Sigmoid colon (tissue), 7 donors: Measurements from ENCODE around the gene TMEM207. TPM values are rescaled to one million over a fixed set of nuclear protein-coding genes. Genes with fewer than 3 reads are reported as not detected.

ENCODE experiments used
- DNase-seq: peaks from one replicate; pipeline ENCODE4 v3.0.0-alpha.2; 2019
- H3K27ac ChIP-seq, 4 donors: fragments of 200-600 bp; sonication (generic); one replicate each; pipeline ENCODE4 v1.5.1; 2016 to 2019; ENCODE audit warnings: mild to moderate bottlenecking in 1 of 4
- H3K27me3 ChIP-seq, 3 donors: fragments of 200-600 bp; sonication (generic); one replicate each; pipeline ENCODE4 v1.5.1; 2019; ENCODE audit warnings: mild to moderate bottlenecking in 1 of 3
- H3K36me3 ChIP-seq, 4 donors: fragments of 200-600 bp; sonication (generic); one replicate each; pipeline ENCODE4 v1.5.1; 2016 to 2019
- H3K4me1 ChIP-seq, 4 donors: fragments of 200-600 bp; sonication (generic); one replicate each; pipeline ENCODE4 v1.5.1; 2017 to 2019
- H3K4me3 ChIP-seq, 4 donors: fragments of 200-600 bp; sonication (generic); one replicate each; pipeline ENCODE4 v1.5.1; 2017 to 2019; ENCODE audit warnings: mild to moderate bottlenecking in 2 of 4, moderate library complexity in 1 of 4
- H3K9me3 ChIP-seq, 4 donors: fragments of 200-600 bp in 3 of 4; sonication (generic) in 3 of 4; one replicate each; pipeline versions ENCODE4 v1.5.1 to v1.6.1; 2013 to 2019
- EP300 ChIP-seq, 4 donors: sonication (generic); formaldehyde crosslinking; IDR thresholded peaks; one replicate each; pipeline ENCODE4 v1.6.1; 2017; ENCODE audit warnings: antibody characterized with exemption in 4 of 4
- POLR2A ChIP-seq, 2 donors: fragments of 450-650 bp; IDR thresholded peaks; one replicate each; pipeline ENCODE4 v1.6.1; 2016; ENCODE audit warnings: antibody characterized with exemption in 2 of 2, mild to moderate bottlenecking in 2 of 2, moderate library complexity in 2 of 2
- POLR2AphosphoS5 ChIP-seq, 4 donors: sonication (generic); formaldehyde crosslinking; IDR thresholded peaks; one replicate each; pipeline ENCODE4 v1.6.1; 2017; ENCODE audit warnings: antibody characterized with exemption in 4 of 4
- WGBS, 2 donors: extraction: QIAGEN DNeasy Blood & Tissue Kit; methylation state at CpG; one replicate each; pipeline ENCODE4 v1.1.7; 2013; 5-methylcytosine and 5-hydroxymethylcytosine counted together
- intact Hi-C: fragments of 100-400 bp; cut with DNase I; formaldehyde crosslinking; loops from one replicate; pipeline ENCODE4 v1.15.1; 2023
- polyA plus RNA-seq, 3 donors: library from polyadenylated mRNA; stranded (reverse); fragments of 200-250 nt; gene quantifications; one replicate each; pipeline ENCODE4 v1.2.3, GENCODE V29; 2013
- total RNA-seq, 4 donors: library from RNA; depleted of rRNA; stranded (reverse); fragments of >200 nt; gene quantifications; one replicate each; pipeline ENCODE4 v1.1.0, GENCODE V29; 2016
- TF ChIP-seq, protein P1 (sequence below), 4 experiments: fragments of 450-650 bp in 3 of 4; fragments of 200-600 bp in 1 of 4; IDR thresholded peaks; one replicate each; pipeline ENCODE4 v1.5.1; 2016 to 2019; ENCODE audit warnings: antibody characterized with exemption in 4 of 4, mild to moderate bottlenecking in 3 of 4, moderate library complexity in 2 of 4
- donor health status: healthy with polysubstance abuse.
- donor health status: Bipolar disorder and iron deficiency.
- donor health status: healthy.

The TMEM207 gene
- total and polyA plus RNA-seq, 7 donors, result not detected

DNA sequence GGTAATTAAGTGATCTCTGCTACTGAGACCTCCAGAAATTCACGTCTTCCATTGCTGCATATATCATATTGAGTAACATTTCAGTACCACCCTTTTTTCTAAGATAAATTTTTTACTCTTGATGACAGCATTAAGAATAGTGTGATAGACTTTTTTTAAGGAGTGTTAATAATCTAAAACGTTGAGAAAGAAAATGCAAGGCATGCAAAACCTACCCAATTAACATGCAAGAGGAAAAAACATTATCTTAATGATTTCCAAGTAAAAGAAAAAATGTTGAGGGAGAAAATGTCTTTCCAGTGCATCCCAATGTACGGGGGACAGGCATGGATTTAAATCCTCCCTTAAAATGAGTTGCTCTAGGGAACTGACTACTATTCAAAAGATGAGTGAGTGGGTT, 61.0 kb downstream of the TMEM207 start:
- WGBS, 2 donors, result 73 to 76% methylated on average over 3 of the region's 3 CpGs
- Histone ChIP-seq H3K27ac (no peak overlapping the region), H3K27me3 (no peaks in the 10 kb centered on the region), H3K4me1 (no peaks in the 10 kb centered on the region), H3K9me3 (no peaks in the 10 kb centered on the region), H3K4me3 (no peak overlapping the region), H3K36me3 (no peaks in the 10 kb centered on the region)
- TF ChIP-seq, protein P1, sequence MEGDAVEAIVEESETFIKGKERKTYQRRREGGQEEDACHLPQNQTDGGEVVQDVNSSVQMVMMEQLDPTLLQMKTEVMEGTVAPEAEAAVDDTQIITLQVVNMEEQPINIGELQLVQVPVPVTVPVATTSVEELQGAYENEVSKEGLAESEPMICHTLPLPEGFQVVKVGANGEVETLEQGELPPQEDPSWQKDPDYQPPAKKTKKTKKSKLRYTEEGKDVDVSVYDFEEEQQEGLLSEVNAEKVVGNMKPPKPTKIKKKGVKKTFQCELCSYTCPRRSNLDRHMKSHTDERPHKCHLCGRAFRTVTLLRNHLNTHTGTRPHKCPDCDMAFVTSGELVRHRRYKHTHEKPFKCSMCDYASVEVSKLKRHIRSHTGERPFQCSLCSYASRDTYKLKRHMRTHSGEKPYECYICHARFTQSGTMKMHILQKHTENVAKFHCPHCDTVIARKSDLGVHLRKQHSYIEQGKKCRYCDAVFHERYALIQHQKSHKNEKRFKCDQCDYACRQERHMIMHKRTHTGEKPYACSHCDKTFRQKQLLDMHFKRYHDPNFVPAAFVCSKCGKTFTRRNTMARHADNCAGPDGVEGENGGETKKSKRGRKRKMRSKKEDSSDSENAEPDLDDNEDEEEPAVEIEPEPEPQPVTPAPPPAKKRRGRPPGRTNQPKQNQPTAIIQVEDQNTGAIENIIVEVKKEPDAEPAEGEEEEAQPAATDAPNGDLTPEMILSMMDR (IDR thresholded peaks at IDR 0.05), result no peak
- intact Hi-C loops, result no loop called here
- no peak for DNase-seq

DNA sequence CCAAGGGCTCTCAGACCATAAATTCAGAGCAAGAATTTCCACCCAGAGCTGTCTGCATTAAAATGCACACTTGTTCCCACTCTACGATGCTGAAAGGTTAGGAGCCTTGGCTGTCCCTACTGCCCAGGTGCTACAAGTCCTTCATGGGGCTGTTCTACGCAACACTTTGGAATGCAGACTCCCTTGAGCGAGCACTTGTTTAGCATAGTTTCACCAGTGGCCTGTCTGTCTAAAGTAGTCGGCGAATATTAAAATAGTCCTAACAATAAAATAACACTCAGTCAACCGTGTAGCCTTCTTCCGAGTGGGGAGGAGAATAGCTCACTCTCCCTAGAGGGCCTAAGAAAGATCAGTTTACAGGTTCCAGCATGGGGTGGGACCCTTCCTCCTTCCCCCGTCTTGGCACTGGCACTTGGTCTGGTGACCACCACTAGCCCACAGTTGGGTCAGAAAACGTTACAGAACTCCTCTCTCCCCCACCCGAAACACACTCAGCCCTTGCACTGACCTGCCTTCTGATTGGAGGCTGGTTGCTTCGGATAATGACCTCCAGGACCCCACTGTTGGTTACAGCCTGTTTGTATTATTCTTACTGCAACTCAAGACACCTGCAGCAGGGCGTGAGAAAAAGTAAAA, 62.0 kb downstream of the TMEM207 start, which contains the start of gene CLDN16:
Gene CLDN16 (plus strand): TSS at position 586 of the 636 bp plus-strand sequence. CDS start 167 bp downstream, outside the sequence.
- intact Hi-C loops, result no loop called here
- no peak for TF ChIP-seq POLR2AphosphoS5 (IDR thresholded peaks at IDR 0.05)
- TF ChIP-seq EP300 (IDR thresholded peaks at IDR 0.05), result no peak
- TF ChIP-seq, protein P1 (IDR thresholded peaks at IDR 0.05), result no peak
- TF ChIP-seq POLR2A (IDR thresholded peaks at IDR 0.05), result no peak
- Histone ChIP-seq H3K27me3 (no peaks in the 10 kb centered on the region), H3K36me3 (no peaks in the 10 kb centered on the region), H3K9me3 (no peaks in the 10 kb centered on the region), H3K4me3 (no peak within 1 kb of the TSS), H3K4me1 (no peaks in the 10 kb centered on the region), H3K27ac (no peak within 1 kb of the TSS)
- DNase-seq, result no peak
- WGBS, 2 donors, result 87 to 88% methylated on average over 12 of the region's 12 CpGs

DNA sequence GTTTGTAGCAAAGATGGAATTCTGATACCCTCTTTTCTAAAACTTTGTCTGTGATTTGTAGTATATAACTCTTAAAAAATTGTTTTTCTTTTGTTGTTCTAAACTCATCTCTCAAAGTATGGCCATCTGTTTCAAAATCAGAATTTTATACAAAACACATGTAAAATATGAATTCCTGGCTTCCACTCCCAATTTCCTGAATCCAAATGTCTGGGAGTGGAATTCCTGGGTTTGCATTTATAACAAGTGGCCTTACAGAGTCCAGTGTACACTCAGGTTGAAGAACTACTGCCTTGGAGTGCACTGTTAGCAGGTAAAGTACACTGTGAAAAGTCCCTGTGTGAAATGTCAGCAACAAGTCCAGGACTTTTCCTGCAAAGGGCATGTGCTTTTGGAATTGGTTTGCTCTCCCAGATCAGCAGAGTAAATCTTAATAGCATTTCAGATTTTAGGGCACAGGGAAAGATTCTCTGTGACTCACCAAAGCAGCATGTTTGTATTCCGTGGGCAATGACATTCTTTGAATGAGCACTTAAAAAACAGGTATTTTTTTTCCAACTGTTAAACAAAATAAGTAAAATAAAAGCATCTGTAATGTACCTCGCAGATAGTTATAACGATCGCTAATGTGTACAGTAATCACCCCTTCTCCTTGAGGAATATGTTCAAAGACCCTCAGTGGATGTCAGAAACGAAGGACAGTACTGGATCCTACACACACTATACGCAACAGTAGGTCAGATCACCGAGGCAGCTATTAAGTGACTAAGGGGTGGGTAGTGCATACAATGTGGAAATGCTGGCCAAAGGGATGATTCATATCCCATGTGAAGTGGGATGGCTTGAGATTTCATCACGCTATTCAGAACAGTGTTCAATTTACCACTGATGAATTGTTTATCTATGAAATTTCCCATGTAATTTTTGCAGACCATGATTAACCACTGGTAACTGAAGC, 63.7 kb downstream of the TMEM207 start:
- 81 to 83% methylated on average over 8 of the region's 8 CpGs for WGBS, 2 donors
- H3K4me1 ChIP-seq, result no peaks in the 10 kb centered on the region
- no peak overlapping the region for H3K27ac ChIP-seq
- intact Hi-C loops, result no loop called here
- TF ChIP-seq, protein P1 (IDR thresholded peaks at IDR 0.05), result no peak
- TF ChIP-seq POLR2A (IDR thresholded peaks at IDR 0.05) (no peak), EP300 (IDR thresholded peaks at IDR 0.05) (no peak), POLR2AphosphoS5 (IDR thresholded peaks at IDR 0.05) (no peak)
- H3K9me3 ChIP-seq, result no peaks in the 10 kb centered on the region
- no peak overlapping the region for H3K4me3 ChIP-seq
- DNase-seq, result no peak
- no peaks in the 10 kb centered on the region for H3K27me3 ChIP-seq
- H3K36me3 ChIP-seq, result no peaks in the 10 kb centered on the region

DNA sequence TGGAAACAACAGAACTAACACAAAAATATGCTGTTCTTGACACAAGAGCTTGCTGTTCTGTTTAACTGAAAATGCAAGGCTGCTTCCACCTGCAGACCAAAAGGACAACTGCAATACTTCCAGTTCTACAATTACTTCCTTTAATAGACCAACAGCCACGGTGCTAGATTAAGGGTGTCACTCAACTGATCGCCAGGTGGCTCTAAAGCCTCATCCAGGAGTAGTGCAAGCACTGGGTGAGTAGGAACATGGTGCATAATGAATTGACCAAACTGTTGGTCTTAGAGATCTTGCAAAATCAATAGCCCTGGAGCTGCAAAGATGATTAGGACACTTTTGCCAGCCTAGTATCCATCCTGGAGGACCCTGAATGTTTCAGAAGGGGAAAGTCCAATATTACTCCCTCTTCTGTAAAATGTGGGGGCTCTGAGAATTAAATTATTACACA, 65.4 kb downstream of the TMEM207 start:
- Histone ChIP-seq H3K27me3 (no peaks in the 10 kb centered on the region), H3K27ac (no peak overlapping the region), H3K4me3 (no peak overlapping the region), H3K4me1 (no peaks in the 10 kb centered on the region), H3K9me3 (no peaks in the 10 kb centered on the region), H3K36me3 (no peaks in the 10 kb centered on the region)
- intact Hi-C loops, result no loop called here
- no peak for TF ChIP-seq POLR2A (IDR thresholded peaks at IDR 0.05)
- TF ChIP-seq, protein P1 (IDR thresholded peaks at IDR 0.05), result peak in 2 of 4 experiments; percentile 9 to 15
- no peak for TF ChIP-seq EP300 (IDR thresholded peaks at IDR 0.05)
- DNase-seq, result no peak
- WGBS, 2 donors, result 7 to 21% methylated on average over 2 of the region's 2 CpGs
